Tongue (tissue), 2 donors: ENCODE results near the gene RAPGEF4. TPM values are rescaled to one million over a fixed set of nuclear protein-coding genes. Genes with fewer than 3 reads are reported as not detected.
"Not testable (repeated sequence)": the region's sequence is repeated elsewhere in the genome, so short reads cannot be mapped to it uniquely, and the experiment has no call there.

ENCODE experiments used
- DNase-seq: peaks from one replicate; pipeline ENCODE4 v3.0.0-alpha.2; 2015
- total RNA-seq: library from RNA; depleted of rRNA; stranded (reverse); fragments of >200 nt; gene quantifications from one replicate; pipeline ENCODE4 v1.2.3, GENCODE V29; 2014

Gene RAPGEF4
- total RNA-seq, 1 donor from 2014 or later: 11.3 TPM

- DNase-seq: no peak
Observed at GRCh38 chr2:172774302-172774701, 38.7 kb downstream of the RAPGEF4 start.

GRCh38 chr2:172775319-172775718, 39.7 kb downstream of the RAPGEF4 start:
- no peak for DNase-seq

- no peak for DNase-seq
Observed at GRCh38 chr2:172777431-172777830, 41.8 kb downstream of the RAPGEF4 start.

GRCh38 chr2:172782506-172783164, 47.0 kb downstream of the RAPGEF4 start:
- no peak for DNase-seq

GRCh38 chr2:172783165-172783898, 47.7 kb downstream of the RAPGEF4 start:
- DNase-seq: peak; percentile 19

GRCh38 chr2:172788871-172789270, 53.2 kb downstream of the RAPGEF4 start:
- no peak for DNase-seq

- peak; percentile 24 for DNase-seq
Observed at GRCh38 chr2:172790404-172790803, 54.8 kb downstream of the RAPGEF4 start.

GRCh38 chr2:172791953-172792352, 56.3 kb downstream of the RAPGEF4 start:
- DNase-seq: peak; percentile 18

- DNase-seq: no peak
Observed at GRCh38 chr2:172792711-172793110, 57.1 kb downstream of the RAPGEF4 start.

GRCh38 chr2:172803308-172803707, 67.7 kb downstream of the RAPGEF4 start:
- not testable (repeated sequence) for DNase-seq

GRCh38 chr2:172804423-172804822, 68.8 kb downstream of the RAPGEF4 start:
- no peak for DNase-seq

GRCh38 chr2:172806493-172806892, 70.8 kb downstream of the RAPGEF4 start:
- DNase-seq: peak; percentile 78

- no peak for DNase-seq
Observed at GRCh38 chr2:172806996-172807395, 71.4 kb downstream of the RAPGEF4 start.

GRCh38 chr2:172808156-172808555, 72.5 kb downstream of the RAPGEF4 start:
- no peak for DNase-seq

- DNase-seq: peak; percentile 36
Observed at GRCh38 chr2:172811027-172811426, 75.4 kb downstream of the RAPGEF4 start.

- no peak for DNase-seq
Observed at GRCh38 chr2:172812158-172812744, 76.6 kb downstream of the RAPGEF4 start.

GRCh38 chr2:172813314-172813888, 77.8 kb downstream of the RAPGEF4 start:
- DNase-seq: peak; percentile 50

- no peak for DNase-seq
Observed at GRCh38 chr2:172817411-172817810, 81.8 kb downstream of the RAPGEF4 start.

- no peak for DNase-seq
Observed at GRCh38 chr2:172819943-172820342, 84.3 kb downstream of the RAPGEF4 start.

GRCh38 chr2:172821370-172822338, 86.0 kb downstream of the RAPGEF4 start:
- DNase-seq: no peak

- DNase-seq: no peak
Observed at GRCh38 chr2:172822585-172822984, 86.9 kb downstream of the RAPGEF4 start.
